Fibroblast of the aortic adventitia (primary cell): ENCODE results near the gene GRIK1. TPM values are rescaled to one million over a fixed set of nuclear protein-coding genes. Genes with fewer than 3 reads are reported as not detected.
"Not testable (repeated sequence)": the region's sequence is repeated elsewhere in the genome, so short reads cannot be mapped to it uniquely, and the experiment has no call there.

ENCODE experiments used
- DNase-seq: peaks from one replicate; pipeline ENCODE4 v3.0.0-alpha.2; 2010; ENCODE audit warnings: low read depth
- H3K4me3 ChIP-seq: 2 replicates; pipeline ENCODE4 v1.5.1; 2011; ENCODE audit warnings: low read depth, mild to moderate bottlenecking, control low read depth, low read length, moderate library complexity
- CTCF ChIP-seq: IDR thresholded peaks from 2 replicates; pipeline ENCODE4 v1.5.1; 2011; ENCODE audit warnings: mild to moderate bottlenecking, low read length, control low read depth, inconsistent platforms; ENCODE audit not compliant: insufficient read depth
- total RNA-seq: library from RNA; depleted of rRNA; stranded (reverse); fragments of >200 nt; gene quantifications from 2 replicates; pipeline ENCODE4 v1.2.3, GENCODE V29; 2012; ENCODE audit warnings: low replicate concordance

The GRIK1 gene
- total RNA-seq, 1 donor = 0.81 TPM

GRCh38 chr21:29610779-29611360 is 328.9 kb downstream of the GRIK1 start:
- TF ChIP-seq CTCF = no peak
- H3K4me3 ChIP-seq = no peak overlapping the region
- DNase-seq = peak; percentile 85

- no peak overlapping the region for H3K4me3 ChIP-seq
- DNase-seq = no peak
- no peak for TF ChIP-seq CTCF
These were observed 333.2 kb downstream of the GRIK1 start for GRCh38 chr21:29606613-29607012.

- H3K4me3 ChIP-seq, DNase-seq: not testable (repeated sequence)
These were observed 334.6 kb downstream of the GRIK1 start for GRCh38 chr21:29605219-29605618.

GRCh38 chr21:29604076-29604475 is 335.7 kb downstream of the GRIK1 start:
- H3K4me3 ChIP-seq = no peak overlapping the region
- no peak for TF ChIP-seq CTCF
- no peak for DNase-seq

- no peak for DNase-seq
- TF ChIP-seq CTCF = no peak
- no peak overlapping the region for H3K4me3 ChIP-seq
These were observed 338.7 kb downstream of the GRIK1 start for GRCh38 chr21:29601047-29601446.

GRCh38 chr21:29586696-29587095 is 353.1 kb downstream of the GRIK1 start:
- TF ChIP-seq CTCF = no peak
- DNase-seq = no peak
- H3K4me3 ChIP-seq = no peak overlapping the region

- no peak overlapping the region for H3K4me3 ChIP-seq
- no peak for DNase-seq
- no peak for TF ChIP-seq CTCF
These were observed 354.3 kb downstream of the GRIK1 start for GRCh38 chr21:29585462-29585861.
